HG03460 (cell line): ENCODE results near the gene ZDHHC4.
"Not testable (repeated sequence)": the region's sequence is repeated elsewhere in the genome, so short reads cannot be mapped to it uniquely, and the experiment has no call there.

Experiments used
- ATAC-seq: cut with Tn5 transposase; IDR thresholded peaks from one replicate; pipeline ENCODE4 v1.9.1; 2021; ENCODE audit not compliant: unreplicated experiment

Gene ZDHHC4

DNA sequence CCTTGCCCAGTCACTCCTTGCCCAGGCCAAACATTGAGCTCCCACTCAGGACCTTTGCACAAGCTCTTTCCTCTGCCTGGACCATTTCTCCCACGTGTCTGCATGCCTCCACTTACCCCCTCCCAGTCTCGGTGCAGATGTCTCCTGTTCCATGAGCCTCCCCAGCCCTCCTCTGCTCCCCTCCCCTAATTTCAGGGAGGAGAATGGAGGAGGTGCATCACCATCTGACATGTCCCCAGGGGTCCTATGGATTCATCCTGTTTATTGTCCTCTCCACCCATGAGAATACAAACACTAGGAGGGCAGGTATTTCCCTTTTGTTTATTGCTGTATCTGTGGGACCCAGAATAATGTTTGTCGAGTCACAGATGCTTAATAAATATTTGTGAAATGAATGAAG is 17.4 kb upstream of the ZDHHC4 start:
- ATAC-seq: no peak

DNA sequence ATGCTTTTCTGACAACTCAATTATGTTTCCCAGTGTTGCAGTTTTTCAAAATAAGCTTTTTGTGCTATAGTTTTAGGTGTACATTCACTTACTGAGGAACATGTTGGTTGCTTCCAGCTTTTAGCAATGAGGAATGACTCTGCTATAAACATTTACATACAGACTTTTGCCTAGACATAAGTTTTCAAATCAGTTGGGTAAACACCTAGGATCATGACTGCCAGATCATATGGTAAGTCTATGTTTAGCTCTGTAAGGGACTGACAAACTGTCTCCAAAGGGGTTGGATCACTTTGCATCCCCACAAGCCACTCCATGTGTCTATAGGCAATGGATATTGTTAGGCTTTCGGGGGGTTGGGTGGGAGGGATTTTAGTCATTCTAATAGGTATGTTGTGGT is 15.1 kb upstream of the ZDHHC4 start:
- no peak for ATAC-seq

DNA sequence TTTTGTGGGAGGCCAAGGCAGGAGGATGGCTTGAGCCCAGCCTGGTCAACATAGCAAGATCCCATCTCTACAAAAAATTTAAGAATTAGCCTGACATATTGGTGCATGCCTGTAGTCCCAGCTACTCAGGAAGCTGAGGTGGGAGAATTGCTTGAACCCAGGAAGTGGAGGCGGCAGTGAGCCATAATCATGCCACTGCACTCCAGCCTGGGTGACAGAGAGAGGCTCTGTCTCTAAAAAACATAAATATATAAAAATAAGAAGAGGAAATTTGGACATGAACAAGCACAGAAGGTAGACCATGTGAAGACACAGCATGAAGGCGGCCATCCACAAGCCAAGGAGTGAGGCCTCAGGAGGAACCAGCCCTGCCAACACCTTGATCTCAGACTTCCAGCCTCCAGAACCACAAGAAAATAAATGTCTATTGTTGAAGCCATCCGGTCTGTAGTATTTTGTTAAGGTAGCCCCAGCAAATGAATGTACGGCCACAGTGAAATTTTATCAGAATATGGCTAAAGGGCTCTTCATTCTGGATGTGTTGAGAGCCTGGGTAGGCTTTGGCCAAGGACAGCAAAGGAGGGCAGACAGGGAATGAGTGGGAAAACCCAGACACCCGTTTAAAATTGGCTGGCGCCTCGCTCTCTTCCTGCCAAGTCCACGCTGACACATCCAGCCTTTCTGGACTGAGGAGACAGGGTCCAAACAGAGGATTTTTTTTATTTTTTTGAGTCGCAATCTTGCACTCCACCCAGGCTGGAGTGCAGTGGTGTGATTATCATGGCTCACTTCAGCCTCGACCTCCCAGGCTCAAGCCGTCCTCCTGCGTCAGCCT is 13.1 kb upstream of the ZDHHC4 start:
- no peak for ATAC-seq

DNA sequence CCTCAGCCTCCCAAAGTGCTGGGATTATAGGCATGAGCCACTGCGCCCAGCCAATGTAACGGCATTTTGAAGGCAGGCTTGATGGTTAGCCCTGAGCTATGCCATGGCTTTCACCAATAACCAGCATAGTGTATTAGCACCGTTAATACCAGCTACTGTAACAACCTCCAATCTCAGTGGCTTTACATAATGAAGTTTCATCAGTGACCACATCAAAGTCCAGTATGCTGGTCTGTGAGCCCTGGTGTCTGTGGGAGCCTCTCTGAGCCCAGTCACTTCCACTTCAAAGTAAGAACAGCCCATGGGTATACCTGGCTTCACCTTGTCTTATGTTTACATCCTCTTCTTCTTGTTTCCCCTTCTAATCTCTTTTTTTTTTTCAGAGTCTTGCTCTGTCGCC is 11.6 kb upstream of the ZDHHC4 start:
- no peak for ATAC-seq

DNA sequence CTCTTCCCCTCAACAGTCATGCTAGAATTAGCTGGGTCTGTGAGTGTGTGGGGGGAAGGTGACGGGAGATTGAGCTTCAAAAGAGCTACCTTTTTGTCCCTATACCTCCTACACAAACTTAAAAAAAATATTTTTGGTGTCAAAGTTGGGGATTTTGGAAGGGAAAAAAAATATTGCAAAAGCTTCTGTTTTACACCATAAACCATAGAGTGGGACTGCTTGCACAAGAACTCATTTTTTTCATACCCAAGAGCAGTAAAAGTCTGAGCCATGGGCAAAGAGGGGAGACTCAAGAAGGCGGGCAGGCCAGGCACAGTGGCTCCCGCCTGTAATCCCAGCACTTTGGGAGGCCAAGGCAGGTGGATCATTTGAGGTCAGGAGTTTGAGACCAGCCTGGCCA is 9.4 kb upstream of the ZDHHC4 start:
- no peak for ATAC-seq

DNA sequence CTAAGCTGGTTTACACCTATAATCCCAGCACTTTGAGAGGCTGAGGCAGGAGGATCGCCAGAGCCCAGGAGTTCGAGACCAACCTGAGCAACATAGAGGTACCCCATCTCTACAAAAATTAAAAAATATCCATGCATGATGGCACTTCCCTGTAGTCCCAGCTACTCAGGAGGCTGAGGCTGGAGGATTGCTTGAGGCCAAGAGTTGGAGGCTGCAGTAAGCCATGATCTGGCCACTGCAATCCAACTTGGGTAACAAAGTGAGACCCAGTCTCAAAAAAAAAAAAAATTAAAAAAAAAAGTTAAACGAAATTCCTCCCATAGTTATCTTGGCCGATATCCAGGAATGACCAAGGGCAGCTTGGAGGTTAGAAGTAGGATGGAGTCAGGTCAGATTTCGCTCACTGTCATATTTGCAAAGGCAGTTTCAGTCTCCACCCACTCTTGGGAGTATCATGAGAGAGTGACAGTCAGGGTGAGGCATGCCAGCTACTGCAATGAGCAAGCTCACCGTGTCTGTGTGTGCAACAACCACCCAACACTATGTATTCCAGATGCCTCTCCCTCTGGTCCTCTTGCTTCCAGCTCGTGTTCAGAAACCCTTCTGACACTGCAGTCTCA is 6.0 kb upstream of the ZDHHC4 start:
- no peak for ATAC-seq

DNA sequence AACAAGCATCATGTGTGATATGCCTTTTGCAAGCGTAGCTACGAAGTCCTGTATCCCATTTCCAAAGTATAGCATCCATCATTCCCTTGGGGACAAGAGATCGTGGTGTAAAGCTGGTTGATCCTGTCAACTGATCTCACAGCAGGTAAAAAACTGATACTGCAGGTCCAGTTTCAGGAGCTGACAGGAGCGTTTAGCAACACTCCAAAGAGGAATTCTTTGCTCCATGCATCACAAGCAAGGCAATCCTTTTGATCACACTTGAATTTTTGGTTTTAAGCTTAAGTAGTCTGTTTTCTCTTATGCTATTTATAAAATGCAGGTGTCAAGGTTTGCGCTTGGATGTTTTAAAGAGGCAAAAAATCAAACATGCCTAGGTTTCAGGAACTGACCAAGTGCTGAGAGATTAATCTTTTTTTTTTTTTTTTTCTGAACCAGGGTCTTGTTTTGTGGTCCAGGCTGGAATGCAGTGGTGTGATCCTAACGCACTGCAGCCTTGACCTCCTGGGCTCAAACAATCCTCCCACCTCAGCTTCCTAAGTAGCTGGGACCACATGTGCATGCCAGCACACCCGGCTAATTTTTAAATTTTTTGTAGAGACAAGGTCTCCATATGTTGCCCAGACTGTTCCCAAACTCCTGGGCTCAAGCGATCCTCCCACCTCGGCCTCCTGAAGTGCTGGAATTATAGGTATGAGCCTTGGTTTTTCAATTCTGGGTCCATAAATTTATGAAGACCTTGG is 1.8 kb upstream of the ZDHHC4 start:
- ATAC-seq: no peak

DNA sequence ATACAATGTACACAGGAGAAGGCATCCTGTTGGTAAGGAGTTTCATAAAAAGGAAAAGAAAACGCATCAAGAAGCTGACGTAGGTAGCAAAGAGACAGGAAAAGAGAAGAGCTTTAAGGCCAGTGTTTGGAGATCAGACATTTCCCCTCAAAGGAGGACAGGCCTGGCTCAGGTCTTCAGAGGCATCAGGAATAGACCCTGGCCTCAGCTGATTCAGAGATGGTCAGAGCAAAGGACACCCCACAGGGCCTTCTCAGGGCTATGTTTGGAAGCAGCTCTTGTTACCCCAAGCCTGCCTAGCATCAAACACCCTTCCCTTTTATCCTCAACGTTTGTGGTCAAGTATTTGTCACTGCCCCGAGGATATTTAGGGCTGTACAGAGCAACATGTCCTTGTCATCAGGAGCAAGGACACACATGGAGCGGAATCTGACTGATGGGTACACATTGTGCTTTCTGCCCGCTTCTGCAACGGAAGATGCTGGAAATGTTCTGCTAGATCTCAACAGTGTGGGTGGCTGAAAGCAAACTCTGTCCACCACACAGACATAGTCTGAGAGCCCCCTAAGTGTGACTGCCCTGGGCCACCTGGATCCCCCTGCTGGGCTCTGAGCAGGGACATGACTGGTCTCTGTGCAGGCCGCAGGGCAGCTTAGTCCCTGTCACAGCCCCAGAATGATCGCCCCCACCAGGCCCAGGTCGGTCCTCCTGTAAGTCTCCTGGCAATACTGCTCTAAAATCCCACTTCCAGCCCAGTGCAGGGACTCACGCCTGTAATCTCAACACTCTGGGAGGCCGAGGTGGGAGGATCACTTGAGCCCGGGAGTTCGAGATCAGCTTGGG is 1.0 kb upstream of the ZDHHC4 start:
- ATAC-seq: no peak

DNA sequence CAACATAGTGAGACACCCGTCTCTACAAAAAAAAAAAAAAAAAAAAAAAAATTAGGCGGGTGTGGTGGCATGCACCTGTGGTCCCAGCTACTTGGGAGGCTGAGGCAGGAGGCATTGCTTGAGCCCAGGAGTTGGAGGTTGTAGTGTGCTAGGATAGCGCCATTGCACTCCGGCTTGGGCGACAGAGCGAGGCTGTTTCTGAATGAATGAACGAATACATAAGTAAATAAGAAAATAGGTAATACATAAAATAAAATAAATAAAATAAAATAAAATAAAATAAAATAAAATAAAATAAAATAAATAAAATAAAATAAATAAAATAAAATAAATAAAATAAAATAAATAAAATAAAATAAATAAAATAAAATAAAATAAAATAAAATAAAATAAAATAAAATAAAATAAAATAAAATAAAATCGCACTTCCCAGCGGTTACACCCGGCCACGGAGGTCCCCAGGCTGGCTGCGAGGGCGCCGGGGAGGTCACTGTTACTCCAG is 336 bp upstream of the ZDHHC4 start:
- not testable (repeated sequence) for ATAC-seq

DNA sequence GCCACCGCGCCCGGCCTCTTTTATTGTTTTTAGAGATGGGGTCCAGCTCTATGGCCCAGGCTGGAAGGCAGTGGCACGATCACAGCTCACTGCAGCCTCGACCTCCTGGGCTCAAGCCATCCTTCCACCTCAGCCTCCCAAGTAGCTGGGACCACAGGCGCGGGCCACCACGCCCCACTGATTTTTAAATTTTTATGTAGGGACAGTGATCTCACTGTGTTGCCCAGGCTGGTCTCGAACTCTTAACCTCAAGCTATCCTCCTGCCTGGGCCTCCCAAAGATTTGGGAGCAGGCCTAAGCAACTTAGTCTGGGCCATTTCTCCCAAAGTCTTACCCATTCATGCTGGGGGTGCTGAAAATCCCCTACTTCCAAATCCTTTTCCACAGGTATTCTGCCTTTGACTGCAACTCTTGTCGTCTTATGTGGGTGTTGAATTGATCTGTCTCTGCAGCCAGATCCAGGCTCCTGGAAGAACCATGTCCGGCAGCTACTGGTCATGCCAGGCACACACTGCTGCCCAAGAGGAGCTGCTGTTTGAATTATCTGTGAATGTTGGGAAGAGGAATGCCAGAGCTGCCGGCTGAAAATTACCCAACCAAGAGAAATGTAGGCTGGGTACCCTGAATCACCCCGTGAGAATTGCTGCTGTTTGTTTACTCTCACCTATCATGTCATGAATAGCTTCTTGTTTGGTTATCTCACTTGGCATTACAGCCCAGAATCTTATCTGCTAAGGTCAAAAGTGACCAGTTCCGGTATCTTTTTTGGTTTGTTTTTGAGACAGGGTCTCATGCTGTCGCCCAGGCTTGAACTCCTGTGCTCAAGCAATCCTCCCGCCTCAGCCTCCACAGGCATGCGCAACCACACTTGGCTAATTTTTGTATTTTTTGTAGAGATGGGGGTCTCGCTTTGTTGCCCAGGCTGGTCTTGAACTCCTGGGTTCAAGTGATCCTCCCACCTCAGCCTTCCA is 1.1 kb downstream of the ZDHHC4 start:
- no peak for ATAC-seq

DNA sequence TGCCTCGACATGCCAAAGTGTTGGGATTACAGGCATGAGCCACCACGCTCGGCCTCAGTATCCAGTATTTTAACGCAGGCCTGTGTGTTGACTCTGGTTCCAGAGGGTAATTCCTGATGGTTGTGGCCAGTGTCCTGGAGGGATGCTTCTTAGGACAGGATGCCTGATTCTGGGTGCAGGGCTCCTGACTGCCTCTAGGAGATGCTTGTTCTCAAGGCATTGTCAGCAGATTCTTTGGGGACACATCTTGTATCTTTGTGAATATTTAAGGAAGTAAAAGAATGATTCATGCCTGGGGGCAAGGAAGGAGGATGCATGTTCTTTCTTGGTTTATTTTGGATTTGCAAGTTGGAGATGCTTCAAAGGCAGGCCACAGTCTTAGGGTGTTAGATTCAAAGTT is 2.2 kb downstream of the ZDHHC4 start:
- ATAC-seq: no peak

DNA sequence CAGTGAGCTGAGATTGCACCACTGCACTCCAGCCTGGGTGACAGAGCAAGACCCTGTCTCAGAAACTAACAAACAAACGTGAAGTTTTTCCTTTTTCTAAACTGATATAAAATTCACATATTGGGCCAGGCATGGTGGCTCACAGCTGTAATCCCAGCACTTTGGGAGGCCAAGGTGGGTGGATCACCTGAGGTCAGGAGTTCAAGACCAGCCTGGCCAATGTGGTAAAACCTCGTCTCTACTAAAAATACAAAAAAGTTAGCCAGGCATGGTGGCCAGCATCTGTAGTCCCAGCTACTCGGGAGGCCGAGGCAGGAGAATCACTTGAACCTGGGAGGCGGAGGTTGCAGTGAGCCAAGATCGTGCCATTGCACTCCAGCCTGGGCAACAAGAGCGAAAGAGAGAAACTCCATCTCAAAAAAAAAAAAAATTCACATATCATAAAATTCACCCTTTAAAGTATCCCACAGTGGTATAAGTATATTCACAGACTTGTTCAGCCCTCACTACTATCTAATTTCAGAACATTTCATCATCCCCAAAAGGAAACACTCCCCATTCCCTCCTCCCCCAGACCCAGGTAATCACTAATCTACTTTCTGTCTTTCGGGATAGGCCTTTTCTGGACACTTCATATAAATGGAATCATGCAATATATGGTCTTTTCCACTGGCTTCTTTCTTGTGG is 8.6 kb downstream of the ZDHHC4 start:
- not testable (repeated sequence) for ATAC-seq

DNA sequence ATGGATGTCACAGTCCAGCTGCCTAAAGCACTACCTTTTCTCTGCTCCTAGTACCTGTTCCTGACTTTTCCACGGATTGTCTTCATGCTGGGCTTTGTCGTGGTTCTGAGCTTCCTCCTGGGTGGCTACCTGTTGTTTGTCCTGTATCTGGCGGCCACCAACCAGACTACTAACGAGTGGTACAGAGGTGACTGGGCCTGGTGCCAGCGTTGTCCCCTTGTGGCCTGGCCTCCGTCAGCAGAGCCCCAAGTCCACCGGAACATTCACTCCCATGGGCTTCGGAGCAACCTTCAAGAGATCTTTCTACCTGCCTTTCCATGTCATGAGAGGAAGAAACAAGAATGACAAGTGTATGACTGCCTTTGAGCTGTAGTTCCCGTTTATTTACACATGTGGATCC is 11.3 kb downstream of the ZDHHC4 start:
- ATAC-seq: no peak

DNA sequence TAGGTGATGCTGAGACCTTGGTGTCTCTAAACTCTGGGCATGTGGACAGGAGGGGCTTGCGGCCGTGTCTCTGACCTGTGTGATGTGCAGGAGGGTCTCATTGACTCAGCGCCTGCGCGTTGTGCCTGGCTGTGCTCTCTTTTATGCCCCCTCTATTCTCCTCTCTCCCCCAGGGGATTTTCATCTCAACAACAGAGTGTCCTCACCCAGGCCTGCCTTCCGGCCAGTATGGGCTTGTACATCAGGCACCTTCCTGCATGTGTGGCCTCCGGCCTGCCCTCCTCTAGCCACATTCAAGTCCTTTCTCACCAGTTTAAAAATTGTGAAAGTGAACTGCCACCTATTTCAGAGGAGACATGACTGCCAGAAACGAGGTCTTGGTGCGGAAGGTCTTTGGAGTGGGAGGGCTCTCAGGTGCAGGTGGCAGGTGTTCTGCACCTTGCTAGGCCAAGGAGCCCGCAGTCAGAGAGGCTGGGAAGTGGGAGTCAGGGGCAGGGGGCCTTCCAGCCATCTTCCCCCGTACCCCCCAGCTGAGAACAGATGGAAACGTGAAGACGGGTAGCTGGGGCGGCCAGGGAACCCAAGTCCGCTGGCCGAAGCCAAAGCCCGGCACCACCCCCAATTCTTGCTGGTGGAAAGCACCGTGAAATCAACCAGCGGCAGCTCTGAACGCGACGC is 12.0 kb downstream of the ZDHHC4 start:
- no peak for ATAC-seq

DNA sequence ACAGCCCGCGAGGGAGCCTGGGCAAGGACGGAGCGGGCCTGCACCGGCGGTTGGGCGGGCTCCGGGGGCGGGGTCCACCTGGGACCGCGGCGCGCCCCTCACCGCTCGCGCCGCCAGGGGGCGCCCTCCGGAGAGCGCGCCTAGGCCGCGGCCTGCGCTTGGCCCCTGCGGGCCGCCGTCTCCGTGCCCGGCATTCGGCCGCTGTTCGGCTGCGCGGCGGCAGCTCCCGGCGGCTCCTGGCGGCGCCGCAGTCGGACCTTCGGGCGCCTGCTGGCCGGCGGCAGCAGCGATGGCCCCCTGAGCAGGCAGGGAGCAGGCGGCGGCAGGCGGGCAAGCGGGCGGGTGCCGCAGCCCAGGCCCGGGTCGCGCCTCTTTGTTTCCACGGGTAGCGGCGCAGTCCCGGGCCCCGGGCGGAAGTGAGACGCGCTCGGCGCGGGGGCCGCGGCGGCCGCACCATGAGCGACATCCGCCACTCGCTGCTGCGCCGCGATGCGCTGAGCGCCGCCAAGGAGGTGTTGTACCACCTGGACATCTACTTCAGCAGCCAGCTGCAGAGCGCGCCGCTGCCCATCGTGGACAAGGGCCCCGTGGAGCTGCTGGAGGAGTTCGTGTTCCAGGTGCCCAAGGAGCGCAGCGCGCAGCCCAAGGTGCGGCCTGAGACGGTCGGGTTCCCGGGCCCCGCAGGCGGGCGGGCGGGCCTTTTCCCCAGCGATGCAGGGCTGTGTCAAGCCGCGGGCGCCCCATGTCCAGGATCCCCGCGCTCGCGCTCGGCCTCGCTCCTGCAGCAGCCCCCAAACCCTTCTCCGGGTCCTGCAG is 12.8 kb downstream of the ZDHHC4 start, which contains the start of gene INTS15:
Gene INTS15, plus strand, starts transcription at position 193 of the 816 bp plus-strand sequence. Its CDS starts 263 bp downstream, at position 456.
- ATAC-seq: peak; percentile 88

DNA sequence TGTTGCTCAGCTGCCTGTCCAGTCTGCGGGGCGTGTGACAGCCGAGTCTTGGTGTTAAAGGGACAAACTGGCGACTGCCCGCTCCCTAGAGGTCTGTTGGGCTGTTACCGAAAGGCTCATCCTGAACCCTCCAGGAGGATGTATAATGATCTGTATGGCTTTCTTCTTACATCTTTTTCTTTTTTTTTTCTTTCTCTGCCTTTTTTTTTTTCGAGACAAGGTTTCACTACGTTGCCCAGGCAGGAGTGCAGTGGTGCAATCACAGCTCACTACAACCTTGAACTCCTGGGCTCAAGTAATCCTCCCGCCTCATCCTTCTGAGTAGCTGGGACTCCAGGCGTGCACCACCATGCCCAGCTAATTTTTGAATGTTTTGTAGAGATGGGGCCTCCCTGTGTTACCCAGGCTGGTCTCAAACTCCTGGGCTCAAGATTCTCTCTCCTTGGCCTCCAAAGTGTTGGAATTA is 13.4 kb downstream of the ZDHHC4 start:
- peak; percentile 30 for ATAC-seq

DNA sequence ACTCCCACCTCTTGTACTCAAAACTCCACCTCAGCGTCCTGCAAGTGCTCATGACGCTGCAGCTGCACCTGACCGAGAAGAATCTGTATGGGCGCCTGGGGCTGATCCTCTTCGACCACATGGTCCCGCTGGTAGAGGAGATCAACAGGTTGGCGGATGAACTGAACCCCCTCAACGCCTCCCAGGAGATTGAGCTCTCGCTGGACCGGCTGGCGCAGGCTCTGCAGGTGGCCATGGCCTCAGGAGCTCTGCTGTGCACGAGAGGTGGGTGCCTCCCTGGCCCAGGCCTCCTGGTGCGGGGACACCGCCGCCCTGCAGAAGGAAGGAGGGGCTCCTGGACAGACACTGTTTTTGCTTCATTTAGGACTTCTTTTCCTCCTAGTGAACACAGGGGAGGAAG is 22.8 kb downstream of the ZDHHC4 start:
- ATAC-seq: no peak
